ENCODE measurements around the gene KCNAB3. TPM values are rescaled to one million over a fixed set of nuclear protein-coding genes. Genes with fewer than 3 reads are reported as not detected.
A peak's percentile ranks its signal among the peaks of the same experiment; 100 is the strongest.

The KCNAB3 gene
- total RNA-seq, 1 donor from 2014 or later: 7.9 TPM

- peak; percentile 43 for DNase-seq (ENCODE audit: low spot score)
Observed at GRCh38 chr17:7881276-7882054, 48.2 kb downstream of the KCNAB3 start.

- DNase-seq (ENCODE audit: low spot score): peak; percentile 12
Observed at GRCh38 chr17:7880076-7880868, 49.4 kb downstream of the KCNAB3 start.

- DNase-seq (ENCODE audit: low spot score): peak; percentile 37
Observed at GRCh38 chr17:7878234-7878633, 51.4 kb downstream of the KCNAB3 start.

GRCh38 chr17:7875804-7876370 is 53.8 kb downstream of the KCNAB3 start:
- DNase-seq (ENCODE audit: low spot score): no peak

GRCh38 chr17:7873051-7873450 is 56.6 kb downstream of the KCNAB3 start:
- peak; percentile 14 for DNase-seq (ENCODE audit: low spot score)

Other genes starting within 250 kb of the KCNAB3 start
- 131 TPM for gene TP53, start 242.4 kb downstream of the KCNAB3 start, total RNA-seq
- 6.5 TPM for gene WRAP53, start 241.4 kb downstream of the KCNAB3 start, total RNA-seq
- 2.3 TPM for gene EFNB3, start 224.7 kb downstream of the KCNAB3 start, total RNA-seq
- gene DNAH2, start 212.1 kb downstream of the KCNAB3 start, total RNA-seq: 1.5 TPM
- gene KDM6B, start 95.6 kb downstream of the KCNAB3 start, total RNA-seq: 31.8 TPM
- 9.9 TPM for gene TMEM88, start 74.8 kb downstream of the KCNAB3 start, total RNA-seq
- 98.6 TPM for gene NAA38, start 72.3 kb downstream of the KCNAB3 start, total RNA-seq
- 15.7 TPM for gene CYB5D1, start 71.9 kb downstream of the KCNAB3 start, total RNA-seq
- 225 TPM for gene CHD3, start 41.1 kb downstream of the KCNAB3 start, total RNA-seq
- gene RNF227, start 13.6 kb downstream of the KCNAB3 start, total RNA-seq: 2.5 TPM
- 166 TPM for gene TRAPPC1, start 2.1 kb upstream of the KCNAB3 start, total RNA-seq
- 25.6 TPM for gene CNTROB, start 2.4 kb upstream of the KCNAB3 start, total RNA-seq
- 0.81 TPM for gene GUCY2D, start 72.8 kb upstream of the KCNAB3 start, total RNA-seq
- 5.3 TPM for gene ALOX15B, start 109.2 kb upstream of the KCNAB3 start, total RNA-seq
- 0.62 TPM for gene ALOX12B, start 157.9 kb upstream of the KCNAB3 start, total RNA-seq
- gene ALOXE3, start 188.7 kb upstream of the KCNAB3 start, total RNA-seq: 0.44 TPM
- not detected for gene HES7, start 194.2 kb upstream of the KCNAB3 start, total RNA-seq
- gene PER1, start 222.5 kb upstream of the KCNAB3 start, total RNA-seq: 152 TPM
- 87.9 TPM for gene VAMP2, start 233.1 kb upstream of the KCNAB3 start, total RNA-seq
- 17.1 TPM for gene TMEM107, start 246.5 kb upstream of the KCNAB3 start, total RNA-seq